Mammary microvascular endothelial cell (primary cell): Measurements from ENCODE around the gene KRTAP6-1. TPM values are rescaled to one million over a fixed set of nuclear protein-coding genes. Genes with fewer than 3 reads are reported as not detected.

Experiments used
- total RNA-seq: library from RNA; depleted of rRNA; stranded (reverse); fragments of >200 nt; gene quantifications from 2 replicates; pipeline ENCODE4 v1.2.3, GENCODE V29; 2015

Gene KRTAP6-1
- not detected in 2 replicates for total RNA-seq

DNA sequence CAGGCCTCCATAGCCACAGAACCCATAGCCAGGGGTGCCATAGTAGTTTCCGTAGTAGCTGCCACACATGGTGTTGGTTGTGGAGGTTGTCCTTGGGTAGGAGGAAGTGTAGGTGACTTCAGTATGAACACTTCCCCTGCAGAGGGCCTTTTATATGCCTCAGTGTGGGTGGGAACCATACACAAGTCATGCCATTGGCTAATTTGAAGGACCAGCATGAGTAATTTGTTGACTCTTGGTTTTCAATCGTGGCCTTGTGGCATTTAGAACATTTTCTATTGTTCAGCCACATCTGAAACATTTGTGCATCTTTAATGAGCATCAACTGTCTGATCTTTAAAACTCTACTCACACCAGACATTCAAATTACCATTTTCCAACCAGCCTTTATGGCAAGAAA lies at the start of gene KRTAP6-1:
KRTAP6-1 (minus strand) TSS at position 95 of the 400 bp plus-strand sequence; CDS start at position 69, 26 bp downstream.

GRCh38 chr21:30642564-30642963 lies 28.8 kb upstream of the KRTAP6-1 start, which contains the start of gene KRTAP20-3:
TSS of gene KRTAP20-3 (plus strand) at chr21:30642864.

DNA sequence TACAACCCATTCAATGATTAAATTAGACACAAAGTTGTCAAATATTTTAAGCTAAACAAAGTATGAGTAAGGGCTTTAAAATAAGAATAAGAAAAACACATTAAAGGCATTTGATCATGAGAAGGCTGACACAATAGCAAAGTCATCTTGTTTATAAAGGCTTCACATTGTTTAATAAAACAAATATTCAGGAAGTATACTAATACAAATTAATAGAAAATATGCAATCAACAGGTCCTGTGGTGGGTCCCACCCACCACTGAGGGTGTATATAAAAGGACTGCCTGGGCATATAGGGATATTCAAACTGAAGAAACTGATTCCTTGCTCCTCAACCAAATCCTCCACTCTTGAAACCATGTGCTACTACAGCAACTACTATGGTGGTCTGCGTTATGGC lies 21.2 kb upstream of the KRTAP6-1 start, which contains the start of gene KRTAP20-2:
KRTAP20-2 (plus strand) TSS at position 301 of the 400 bp plus-strand sequence; CDS start at position 359, 58 bp downstream.

GRCh38 chr21:30620522-30620921 lies 6.8 kb upstream of the KRTAP6-1 start, which contains the start of gene KRTAP20-4:
TSS of gene KRTAP20-4 (plus strand) at chr21:30620627.

GRCh38 chr21:30616125-30616524 lies 2.4 kb upstream of the KRTAP6-1 start, which contains the start of gene KRTAP20-1:
TSS of gene KRTAP20-1 (plus strand) at chr21:30616425. CDS start at chr21:30616455, 30 bp downstream.

DNA sequence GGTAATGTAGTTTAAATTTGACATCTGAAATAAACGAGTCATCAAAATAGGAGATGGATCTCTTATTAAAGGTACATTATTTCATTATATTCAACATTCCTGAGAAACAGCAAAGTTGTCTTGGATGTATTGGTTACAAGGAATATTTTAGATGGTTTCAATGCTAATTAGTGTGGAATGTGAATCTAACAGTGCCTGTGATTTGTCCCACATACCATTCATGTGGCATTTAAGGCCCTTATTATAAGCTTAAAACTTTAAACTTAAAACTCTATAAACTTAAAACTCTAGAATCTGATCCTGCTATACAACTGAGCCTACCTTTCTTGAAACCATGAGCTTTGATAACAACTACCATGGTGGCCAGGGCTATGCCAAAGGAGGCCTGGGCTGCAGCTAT lies 12.9 kb downstream of the KRTAP6-1 start, which contains the start of gene KRTAP22-1:
KRTAP22-1 (plus strand) TSS at position 301 of the 400 bp plus-strand sequence.

DNA sequence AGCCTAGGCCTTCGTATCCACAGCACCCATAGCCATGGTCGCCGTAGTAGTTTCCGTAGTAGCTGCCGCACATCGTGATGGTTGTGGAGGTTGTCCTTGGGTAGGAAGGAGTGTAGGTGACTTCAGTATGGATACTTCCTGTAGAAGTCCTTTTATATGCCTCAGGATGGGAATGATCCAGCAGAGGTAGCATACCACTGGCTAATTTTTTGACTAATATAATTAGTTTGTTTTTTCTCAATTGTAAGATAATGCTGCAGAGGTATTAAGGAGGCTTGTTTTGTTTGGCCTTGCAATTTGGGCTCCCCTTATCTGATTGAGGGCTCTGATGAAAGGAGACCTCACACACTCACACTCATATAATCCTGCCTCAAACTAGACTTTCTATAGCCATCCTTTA lies 14.9 kb downstream of the KRTAP6-1 start, which contains the start of gene KRTAP6-2:
KRTAP6-2 (minus strand) TSS at position 101 of the 400 bp plus-strand sequence; CDS start at position 73, 28 bp downstream.

GRCh38 chr21:30592140-30592539 lies 21.6 kb downstream of the KRTAP6-1 start, which contains the start of gene KRTAP6-3:
TSS of gene KRTAP6-3 (plus strand) at chr21:30592440. CDS start at chr21:30592446, 6 bp downstream.

DNA sequence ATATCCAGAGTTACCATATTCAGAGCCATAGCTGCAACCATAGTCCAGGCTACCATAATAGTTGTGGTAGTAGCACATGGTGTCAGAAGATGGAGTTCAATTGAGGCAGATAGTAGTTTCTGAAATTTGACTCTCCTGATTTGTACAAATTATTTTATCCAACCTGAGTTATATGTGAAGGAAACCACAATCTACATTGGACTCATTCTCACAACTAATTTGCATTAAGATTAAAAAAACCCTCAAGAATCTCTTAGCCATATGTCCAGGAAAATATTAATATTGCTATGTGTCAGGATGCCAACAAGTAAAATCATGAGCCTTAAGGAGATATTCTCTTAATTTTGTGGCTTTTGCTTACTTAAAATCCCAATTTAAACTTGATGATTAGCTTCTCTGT lies 23.4 kb downstream of the KRTAP6-1 start, which contains the start of gene KRTAP22-2:
KRTAP22-2 (minus strand) TSS at position 101 of the 400 bp plus-strand sequence.

Other genes with a start within 250 kb of the KRTAP6-1 start
- gene KRTAP13-2, start 241.7 kb downstream of the KRTAP6-1 start, total RNA-seq: not detected in 2 replicates
- not detected in 2 replicates for gene KRTAP13-1, start 217.9 kb downstream of the KRTAP6-1 start, total RNA-seq
- gene KRTAP13-3, start 188.0 kb downstream of the KRTAP6-1 start, total RNA-seq: not detected in 2 replicates
- not detected in 2 replicates for gene KRTAP13-4, start 183.7 kb downstream of the KRTAP6-1 start, total RNA-seq
- not detected in 2 replicates for gene KRTAP15-1, start 173.7 kb downstream of the KRTAP6-1 start, total RNA-seq
- gene KRTAP19-1, start 133.6 kb downstream of the KRTAP6-1 start, total RNA-seq: not detected in 2 replicates
- gene KRTAP19-2, start 126.5 kb downstream of the KRTAP6-1 start, total RNA-seq: not detected in 2 replicates
- not detected in 2 replicates for gene KRTAP19-3, start 121.9 kb downstream of the KRTAP6-1 start, total RNA-seq
- not detected in 2 replicates for gene KRTAP19-4, start 116.8 kb downstream of the KRTAP6-1 start, total RNA-seq
- gene KRTAP19-5, start 111.8 kb downstream of the KRTAP6-1 start, total RNA-seq: not detected in 2 replicates
- gene KRTAP19-6, start 72.1 kb downstream of the KRTAP6-1 start, total RNA-seq: not detected in 2 replicates
- gene KRTAP19-7, start 52.6 kb downstream of the KRTAP6-1 start, total RNA-seq: not detected in 2 replicates
- gene KRTAP22-2, start 23.5 kb downstream of the KRTAP6-1 start, total RNA-seq: not detected in 2 replicates
- not detected in 2 replicates for gene KRTAP6-3, start 21.5 kb downstream of the KRTAP6-1 start, total RNA-seq
- gene KRTAP6-2, start 15.0 kb downstream of the KRTAP6-1 start, total RNA-seq: not detected in 2 replicates
- gene KRTAP22-1, start 12.8 kb downstream of the KRTAP6-1 start, total RNA-seq: not detected in 2 replicates
- not detected in 2 replicates for gene KRTAP20-1, start 2.5 kb upstream of the KRTAP6-1 start, total RNA-seq
- not detected in 2 replicates for gene KRTAP20-4, start 6.7 kb upstream of the KRTAP6-1 start, total RNA-seq
- gene KRTAP20-2, start 21.3 kb upstream of the KRTAP6-1 start, total RNA-seq: not detected in 2 replicates
- gene KRTAP20-3, start 28.9 kb upstream of the KRTAP6-1 start, total RNA-seq: not detected in 2 replicates
- not detected in 2 replicates for gene KRTAP21-3, start 104.8 kb upstream of the KRTAP6-1 start, total RNA-seq
- gene KRTAP21-2, start 133.3 kb upstream of the KRTAP6-1 start, total RNA-seq: not detected in 2 replicates
- not detected in 2 replicates for gene KRTAP21-1, start 141.5 kb upstream of the KRTAP6-1 start, total RNA-seq
- gene KRTAP8-1, start 199.3 kb upstream of the KRTAP6-1 start, total RNA-seq: not detected in 2 replicates
- not detected in 2 replicates for gene KRTAP7-1, start 215.8 kb upstream of the KRTAP6-1 start, total RNA-seq